ENCODE measurements around the gene BNC2.

DNA sequence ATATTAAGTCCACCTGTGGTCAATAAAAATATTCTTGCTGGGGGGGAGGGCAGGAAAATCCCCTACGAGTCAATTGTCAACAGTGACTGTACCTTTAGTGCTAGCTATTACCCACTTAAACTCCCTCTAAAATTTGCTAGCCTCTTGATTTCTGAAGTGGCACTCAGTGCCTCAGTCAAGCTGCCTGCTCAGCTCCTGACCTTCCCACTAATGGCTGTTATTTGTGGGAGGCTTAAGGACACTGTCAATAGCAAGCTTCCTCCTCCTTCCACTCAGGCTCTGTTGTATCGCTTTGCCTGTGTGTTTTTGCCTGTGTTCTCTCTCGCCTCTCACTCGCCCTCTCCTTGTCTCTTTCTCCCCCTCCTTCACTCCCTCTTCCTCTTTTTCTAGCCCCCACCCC is 140.8 kb downstream of the BNC2 start:
- no peak for TF ChIP-seq ATF2 (tag by site-specific recombination; IDR thresholded peaks at IDR 0.05; ENCODE audit: low read depth)
- TF ChIP-seq BCL6B (tag by site-specific recombination; IDR thresholded peaks at IDR 0.05) = no peak
- no peak for TF ChIP-seq ZSCAN4 (tag by site-specific recombination; IDR thresholded peaks at IDR 0.05)
- TF ChIP-seq, protein P1, sequence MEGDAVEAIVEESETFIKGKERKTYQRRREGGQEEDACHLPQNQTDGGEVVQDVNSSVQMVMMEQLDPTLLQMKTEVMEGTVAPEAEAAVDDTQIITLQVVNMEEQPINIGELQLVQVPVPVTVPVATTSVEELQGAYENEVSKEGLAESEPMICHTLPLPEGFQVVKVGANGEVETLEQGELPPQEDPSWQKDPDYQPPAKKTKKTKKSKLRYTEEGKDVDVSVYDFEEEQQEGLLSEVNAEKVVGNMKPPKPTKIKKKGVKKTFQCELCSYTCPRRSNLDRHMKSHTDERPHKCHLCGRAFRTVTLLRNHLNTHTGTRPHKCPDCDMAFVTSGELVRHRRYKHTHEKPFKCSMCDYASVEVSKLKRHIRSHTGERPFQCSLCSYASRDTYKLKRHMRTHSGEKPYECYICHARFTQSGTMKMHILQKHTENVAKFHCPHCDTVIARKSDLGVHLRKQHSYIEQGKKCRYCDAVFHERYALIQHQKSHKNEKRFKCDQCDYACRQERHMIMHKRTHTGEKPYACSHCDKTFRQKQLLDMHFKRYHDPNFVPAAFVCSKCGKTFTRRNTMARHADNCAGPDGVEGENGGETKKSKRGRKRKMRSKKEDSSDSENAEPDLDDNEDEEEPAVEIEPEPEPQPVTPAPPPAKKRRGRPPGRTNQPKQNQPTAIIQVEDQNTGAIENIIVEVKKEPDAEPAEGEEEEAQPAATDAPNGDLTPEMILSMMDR (tag by site-specific recombination; IDR thresholded peaks at IDR 0.05) = no peak
- TF ChIP-seq ZNF18 (tag by site-specific recombination; IDR thresholded peaks at IDR 0.05) = no peak
- TF ChIP-seq ZNF76 (tag by site-specific recombination; IDR thresholded peaks at IDR 0.05; ENCODE audit: borderline replicate concordance, low read depth) = no peak
- no peak for TF ChIP-seq ZBTB49 (tag by site-specific recombination; IDR thresholded peaks at IDR 0.05; ENCODE audit: low read depth)
- TF ChIP-seq, protein P2, sequence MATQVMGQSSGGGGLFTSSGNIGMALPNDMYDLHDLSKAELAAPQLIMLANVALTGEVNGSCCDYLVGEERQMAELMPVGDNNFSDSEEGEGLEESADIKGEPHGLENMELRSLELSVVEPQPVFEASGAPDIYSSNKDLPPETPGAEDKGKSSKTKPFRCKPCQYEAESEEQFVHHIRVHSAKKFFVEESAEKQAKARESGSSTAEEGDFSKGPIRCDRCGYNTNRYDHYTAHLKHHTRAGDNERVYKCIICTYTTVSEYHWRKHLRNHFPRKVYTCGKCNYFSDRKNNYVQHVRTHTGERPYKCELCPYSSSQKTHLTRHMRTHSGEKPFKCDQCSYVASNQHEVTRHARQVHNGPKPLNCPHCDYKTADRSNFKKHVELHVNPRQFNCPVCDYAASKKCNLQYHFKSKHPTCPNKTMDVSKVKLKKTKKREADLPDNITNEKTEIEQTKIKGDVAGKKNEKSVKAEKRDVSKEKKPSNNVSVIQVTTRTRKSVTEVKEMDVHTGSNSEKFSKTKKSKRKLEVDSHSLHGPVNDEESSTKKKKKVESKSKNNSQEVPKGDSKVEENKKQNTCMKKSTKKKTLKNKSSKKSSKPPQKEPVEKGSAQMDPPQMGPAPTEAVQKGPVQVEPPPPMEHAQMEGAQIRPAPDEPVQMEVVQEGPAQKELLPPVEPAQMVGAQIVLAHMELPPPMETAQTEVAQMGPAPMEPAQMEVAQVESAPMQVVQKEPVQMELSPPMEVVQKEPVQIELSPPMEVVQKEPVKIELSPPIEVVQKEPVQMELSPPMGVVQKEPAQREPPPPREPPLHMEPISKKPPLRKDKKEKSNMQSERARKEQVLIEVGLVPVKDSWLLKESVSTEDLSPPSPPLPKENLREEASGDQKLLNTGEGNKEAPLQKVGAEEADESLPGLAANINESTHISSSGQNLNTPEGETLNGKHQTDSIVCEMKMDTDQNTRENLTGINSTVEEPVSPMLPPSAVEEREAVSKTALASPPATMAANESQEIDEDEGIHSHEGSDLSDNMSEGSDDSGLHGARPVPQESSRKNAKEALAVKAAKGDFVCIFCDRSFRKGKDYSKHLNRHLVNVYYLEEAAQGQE (tag by site-specific recombination; IDR thresholded peaks at IDR 0.05) = no peak

Data from HEK293 (cell line).